NCI-H1092 (cell line): Measurements from ENCODE around the gene BICDL1.

Source experiments
- DNase-seq: peaks from one replicate; lab custom pipeline; 2025; lab: John Stamatoyannopoulos, UW

The BICDL1 gene

GRCh38 chr12:120125792-120126634, 137.0 kb downstream of the BICDL1 start:
- no peak for DNase-seq

GRCh38 chr12:120126635-120127005, 137.6 kb downstream of the BICDL1 start:
- DNase-seq, result no peak

GRCh38 chr12:120130011-120130410, 141.0 kb downstream of the BICDL1 start:
- no peak for DNase-seq

GRCh38 chr12:120131116-120131515, 142.1 kb downstream of the BICDL1 start:
- DNase-seq, result no peak

- no peak for DNase-seq
Measured at GRCh38 chr12:120132054-120132836, 143.2 kb downstream of the BICDL1 start.

GRCh38 chr12:120132863-120133385, 143.9 kb downstream of the BICDL1 start:
- no peak for DNase-seq

- no peak for DNase-seq
Measured at GRCh38 chr12:120134307-120134980, 145.4 kb downstream of the BICDL1 start.

- no peak for DNase-seq
Measured at GRCh38 chr12:120136093-120136770, 147.2 kb downstream of the BICDL1 start.

- no peak for DNase-seq
Measured at GRCh38 chr12:120137833-120138232, 148.8 kb downstream of the BICDL1 start.

- DNase-seq, result no peak
Measured at GRCh38 chr12:120138366-120138765, 149.3 kb downstream of the BICDL1 start.

GRCh38 chr12:120139958-120140357, 150.9 kb downstream of the BICDL1 start:
- no peak for DNase-seq

GRCh38 chr12:120140603-120141002, 151.6 kb downstream of the BICDL1 start:
- no peak for DNase-seq

- no peak for DNase-seq
Measured at GRCh38 chr12:120141336-120141735, 152.3 kb downstream of the BICDL1 start.

- no peak for DNase-seq
Measured at GRCh38 chr12:120142231-120142877, 153.3 kb downstream of the BICDL1 start.
